GM21360 (cell line): ENCODE data around the gene FASTKD2.
"Not testable (repeated sequence)": the region's sequence is repeated elsewhere in the genome, so short reads cannot be mapped to it uniquely, and the experiment has no call there.

Experiments used
- ATAC-seq: cut with Tn5 transposase; IDR thresholded peaks from one replicate; pipeline ENCODE4 v1.9.1; 2021; ENCODE audit warnings: mild to moderate bottlenecking, moderate library complexity; ENCODE audit not compliant: unreplicated experiment

The FASTKD2 gene

DNA sequence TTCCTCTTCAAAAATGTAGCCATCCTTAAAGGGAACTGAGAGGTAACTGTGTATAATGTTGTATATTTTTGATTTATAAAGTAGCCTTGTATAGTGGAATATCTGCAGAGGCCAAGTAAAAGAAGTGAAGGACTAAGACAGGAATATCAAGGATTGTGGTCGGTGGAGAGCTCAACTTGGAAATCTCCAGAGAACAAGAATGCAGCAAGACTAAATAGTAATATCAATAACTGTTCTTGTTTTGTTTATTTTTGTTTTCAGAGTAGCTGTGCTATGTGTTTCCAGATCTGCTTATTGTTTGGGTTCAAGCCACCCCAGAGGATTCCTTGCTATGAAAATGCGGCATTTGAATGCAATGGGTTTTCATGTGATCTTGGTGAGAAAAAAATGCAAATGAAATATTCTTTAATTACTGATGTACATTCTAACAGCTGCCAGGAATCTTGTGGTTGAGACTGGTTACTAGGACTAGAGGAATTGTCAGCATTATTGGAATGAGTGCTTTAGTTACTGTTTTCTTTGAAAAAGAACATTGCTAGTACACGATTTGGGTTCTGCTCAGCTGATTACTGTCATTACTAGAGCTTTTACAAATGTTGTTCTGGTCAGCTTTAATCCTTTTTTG is 25.0 kb downstream of the FASTKD2 start:
- no peak for ATAC-seq

DNA sequence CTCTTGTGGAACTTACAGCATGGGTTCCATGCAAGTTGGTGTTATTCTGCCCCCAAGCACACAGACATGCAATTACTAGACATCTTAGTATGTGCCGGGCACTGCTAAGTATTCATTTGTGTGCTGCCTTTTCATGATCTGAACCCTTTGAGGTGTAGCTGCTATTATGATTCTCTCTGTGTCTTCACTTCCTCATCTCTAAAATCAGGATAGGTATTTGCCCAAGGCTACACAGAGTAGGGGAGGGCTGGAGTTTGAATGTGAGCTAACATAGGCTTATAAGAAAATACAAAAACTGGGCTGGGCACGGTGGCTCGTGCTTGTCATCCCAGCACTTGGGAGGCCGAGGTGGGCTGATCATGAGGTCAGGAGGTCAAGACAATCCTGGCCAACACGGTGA is 27.2 kb downstream of the FASTKD2 start:
- ATAC-seq, result no peak

DNA sequence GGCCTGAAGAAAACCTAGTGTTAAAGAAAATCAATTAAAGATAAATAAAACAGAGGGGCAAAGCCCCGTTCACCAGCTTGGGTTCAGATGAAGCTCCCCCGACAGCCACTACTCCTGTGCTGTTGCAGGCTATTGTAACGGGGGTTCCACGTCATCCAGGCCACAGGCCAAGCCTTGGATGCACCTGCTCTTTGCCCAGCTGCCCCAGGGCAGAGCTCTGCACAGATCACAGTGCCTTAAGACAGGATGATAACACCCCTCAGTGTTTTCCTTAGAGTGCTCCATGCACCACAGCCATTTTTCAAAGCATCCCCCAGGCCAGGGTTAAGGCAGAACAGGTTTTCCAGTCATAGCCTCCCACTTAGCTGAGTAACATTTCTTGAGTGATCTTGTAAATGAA is 32.0 kb downstream of the FASTKD2 start:
- no peak for ATAC-seq

DNA sequence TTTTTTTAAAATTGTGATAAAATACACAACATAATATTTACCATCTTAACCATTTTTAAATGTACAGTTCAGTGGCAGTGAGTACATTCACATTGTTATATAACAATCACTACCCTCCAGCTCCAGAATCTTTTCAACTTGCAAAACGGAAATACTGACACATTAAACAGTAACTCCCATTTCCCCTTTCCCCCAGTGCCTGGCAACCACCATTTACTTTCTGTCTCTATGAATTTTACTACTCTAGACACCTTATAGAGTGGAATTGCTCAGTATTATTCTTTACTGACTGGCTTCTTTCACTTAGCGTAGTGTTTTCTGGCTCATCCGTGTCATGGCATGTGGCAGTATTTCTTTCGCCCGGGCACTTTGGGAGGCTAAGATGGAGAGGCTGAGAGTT is 32.6 kb downstream of the FASTKD2 start:
- no peak for ATAC-seq

DNA sequence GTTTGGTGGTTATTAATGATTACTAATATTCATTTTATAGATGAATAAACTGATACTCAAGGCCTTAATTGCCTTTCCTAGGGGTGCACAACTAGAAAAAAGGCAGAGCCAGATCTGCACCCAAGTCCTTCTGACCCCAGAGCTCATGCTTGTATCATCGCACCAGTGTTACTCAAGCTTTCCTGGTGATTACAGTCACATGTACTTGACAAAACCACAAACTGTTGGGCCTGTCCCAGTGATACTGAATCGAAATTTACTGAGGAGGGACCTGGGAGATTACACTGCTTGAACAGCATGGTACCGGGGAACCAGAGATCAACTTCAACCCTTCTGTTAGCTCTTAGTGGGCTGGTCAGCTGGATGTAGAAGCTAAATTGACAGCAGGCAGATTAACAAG is 33.7 kb downstream of the FASTKD2 start:
- no peak for ATAC-seq

DNA sequence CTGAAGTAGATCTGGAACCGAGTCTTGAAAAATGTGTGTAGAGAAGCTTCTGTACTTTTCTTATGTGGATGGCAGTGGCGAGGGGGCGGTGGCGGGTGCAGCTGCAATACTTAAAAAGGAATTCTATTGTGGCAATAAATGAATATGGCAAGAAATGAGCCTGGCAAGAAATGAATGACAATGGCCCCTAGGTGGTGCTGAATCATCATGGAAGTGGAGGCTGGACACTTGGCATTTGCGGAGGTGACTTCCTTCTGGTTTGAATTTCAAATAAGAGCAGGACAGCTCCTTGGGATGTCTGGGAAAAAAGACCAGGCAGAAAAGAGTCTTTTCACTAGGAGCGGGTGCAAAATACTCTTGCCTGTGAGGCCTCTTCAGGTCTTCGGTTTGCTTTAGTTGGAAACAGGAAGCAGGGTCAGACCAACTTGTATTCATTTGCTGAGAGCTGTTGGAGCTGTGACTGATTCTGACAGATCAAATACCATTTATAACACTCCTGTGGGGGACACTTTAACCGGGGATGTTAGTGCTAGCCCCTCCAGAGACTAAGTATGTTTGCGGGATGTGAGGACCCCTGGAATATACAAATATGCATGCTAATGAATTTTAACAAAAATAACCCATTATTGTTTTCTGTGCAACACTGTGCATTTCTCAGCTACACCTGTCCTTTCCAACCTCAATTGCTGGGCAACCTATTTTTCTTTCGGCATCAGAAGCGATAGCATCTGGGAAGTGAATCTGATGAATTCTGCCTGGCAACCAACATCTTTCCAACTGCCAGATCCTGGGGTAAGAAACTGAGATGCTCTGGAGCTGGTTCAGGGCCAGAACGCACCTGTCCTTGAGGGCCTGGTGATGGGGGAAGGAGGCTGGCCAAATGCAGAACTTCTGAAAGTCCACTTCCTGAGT is 35.4 kb downstream of the FASTKD2 start:
- peak; percentile 54 for ATAC-seq

DNA sequence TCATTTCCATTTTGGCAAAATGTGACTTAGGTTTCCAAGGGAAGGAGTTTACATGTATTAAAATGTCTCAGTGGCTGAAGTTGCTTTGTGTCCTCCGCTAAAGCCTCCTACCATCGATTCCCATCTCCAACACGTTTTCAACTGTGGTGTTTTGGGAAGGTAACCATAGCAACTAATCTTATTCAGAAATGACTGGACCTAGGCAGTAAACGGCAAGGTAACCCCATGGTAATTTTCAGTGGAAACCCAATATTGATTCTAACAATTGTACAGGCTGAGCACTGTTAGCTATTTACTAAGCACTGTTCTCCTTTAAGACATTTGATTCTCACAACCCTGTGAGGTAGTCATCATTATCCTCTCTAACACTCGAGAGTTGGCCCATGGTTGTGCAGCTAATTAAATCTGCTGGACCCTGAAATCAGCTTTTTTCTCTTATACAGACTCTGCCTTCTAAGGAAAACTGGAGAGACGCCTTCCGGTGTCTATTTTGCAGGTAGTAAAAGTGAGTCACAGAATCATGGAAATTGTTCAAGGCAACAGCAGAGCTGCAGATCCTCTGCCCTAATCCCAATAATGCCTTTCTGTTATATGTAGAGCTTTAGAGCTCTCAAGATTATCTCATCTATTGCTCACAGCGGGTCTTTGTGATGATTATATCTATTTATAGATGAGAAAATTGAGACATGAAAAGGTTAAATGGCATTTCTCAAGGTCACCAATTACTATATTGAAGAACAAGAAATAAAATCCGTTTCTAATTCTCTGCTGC is 36.2 kb downstream of the FASTKD2 start:
- no peak for ATAC-seq

DNA sequence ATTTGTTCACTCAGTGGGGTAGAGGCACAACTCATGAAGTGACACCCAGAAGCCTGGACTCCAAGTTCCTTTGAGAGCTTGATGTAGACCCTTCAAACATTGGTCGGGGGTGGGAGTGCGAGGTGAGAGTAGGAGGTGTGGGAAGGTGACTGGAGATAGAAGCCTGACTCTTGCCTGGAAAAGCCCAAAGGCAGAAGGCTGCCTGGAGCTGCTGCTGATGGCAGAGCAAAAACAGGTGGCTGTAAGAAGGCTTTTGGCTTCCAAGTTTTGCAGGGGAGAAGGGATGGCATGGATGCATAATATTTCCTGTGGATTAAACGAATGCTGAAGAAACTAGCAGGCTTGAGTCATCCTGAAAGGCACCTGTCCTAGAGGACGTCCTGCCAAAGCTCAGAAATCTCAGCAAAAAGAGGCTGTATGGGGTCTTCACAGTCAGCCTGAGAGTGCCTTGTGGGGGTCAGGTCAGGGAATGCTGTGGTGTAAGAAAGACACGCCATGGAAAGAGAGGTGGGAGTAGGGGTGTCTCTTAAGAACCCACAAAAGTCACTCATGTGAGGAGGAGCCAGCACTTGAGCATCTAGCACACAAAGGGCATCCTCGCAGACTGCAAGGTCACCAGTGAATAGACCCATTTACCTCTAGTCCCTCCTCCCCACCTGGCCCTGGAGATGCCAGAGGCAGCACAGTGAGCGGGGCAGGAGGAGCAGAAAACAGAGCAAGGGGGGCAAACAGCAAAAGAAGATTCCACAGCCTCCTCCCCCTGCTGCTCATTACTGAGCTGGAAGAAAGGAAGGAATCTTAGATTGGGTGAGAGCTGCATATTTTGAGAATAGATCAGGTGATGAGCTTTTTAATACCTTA is 37.5 kb downstream of the FASTKD2 start:
- no peak for ATAC-seq

DNA sequence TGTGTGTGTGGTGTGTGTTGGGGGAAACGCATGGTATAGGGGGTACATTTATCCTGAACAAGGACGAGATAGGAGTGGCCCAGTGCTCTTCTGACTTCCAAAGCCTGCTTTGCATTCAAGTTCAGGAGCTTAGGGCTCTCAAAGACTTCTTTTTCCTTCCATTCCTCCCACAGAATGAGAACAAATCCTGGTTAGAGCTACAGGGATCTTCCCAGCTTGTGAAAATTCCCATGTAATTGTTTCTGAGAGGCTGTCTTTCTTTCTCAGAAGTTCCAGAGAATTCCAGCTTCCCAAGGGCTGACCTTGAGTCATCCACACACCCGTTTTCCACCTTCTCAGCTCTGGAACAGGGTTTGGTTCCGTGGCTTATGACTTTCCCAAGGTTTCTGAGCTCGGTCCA is 38.9 kb downstream of the FASTKD2 start:
- ATAC-seq, result no peak

DNA sequence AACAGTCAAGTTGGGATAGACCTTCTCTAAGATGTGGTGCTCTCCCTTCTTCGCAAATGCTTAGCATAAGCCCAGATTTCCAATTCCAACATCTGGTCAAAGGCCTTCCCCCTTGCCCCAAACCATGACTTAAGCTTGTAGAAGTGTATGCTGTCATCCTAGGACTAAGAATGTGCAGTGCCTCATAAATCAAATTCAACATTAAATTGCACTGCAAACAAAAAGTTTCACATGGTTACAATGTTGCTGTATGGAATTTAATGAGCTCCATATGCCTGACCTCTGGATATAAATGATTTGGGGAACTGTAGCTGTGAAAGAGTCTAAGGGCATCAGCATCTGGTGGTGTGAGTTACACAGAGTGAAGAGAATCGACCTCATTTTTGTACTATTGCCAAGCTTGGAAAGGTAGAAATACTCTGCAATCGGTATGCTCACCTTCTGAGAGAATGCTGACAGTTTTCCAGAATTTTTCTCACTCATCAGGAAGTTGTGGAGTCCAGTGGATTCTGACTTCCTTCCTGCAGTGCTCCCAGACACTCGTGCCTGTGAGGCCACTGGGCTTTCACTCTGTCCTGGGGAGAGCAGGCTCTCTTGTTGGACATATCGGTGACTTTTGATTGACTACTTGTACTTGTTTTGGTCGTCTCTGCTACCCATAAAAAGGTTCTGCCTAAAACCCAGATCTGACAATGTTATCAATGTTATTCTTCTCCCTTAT is 40.6 kb downstream of the FASTKD2 start:
- ATAC-seq, result no peak

DNA sequence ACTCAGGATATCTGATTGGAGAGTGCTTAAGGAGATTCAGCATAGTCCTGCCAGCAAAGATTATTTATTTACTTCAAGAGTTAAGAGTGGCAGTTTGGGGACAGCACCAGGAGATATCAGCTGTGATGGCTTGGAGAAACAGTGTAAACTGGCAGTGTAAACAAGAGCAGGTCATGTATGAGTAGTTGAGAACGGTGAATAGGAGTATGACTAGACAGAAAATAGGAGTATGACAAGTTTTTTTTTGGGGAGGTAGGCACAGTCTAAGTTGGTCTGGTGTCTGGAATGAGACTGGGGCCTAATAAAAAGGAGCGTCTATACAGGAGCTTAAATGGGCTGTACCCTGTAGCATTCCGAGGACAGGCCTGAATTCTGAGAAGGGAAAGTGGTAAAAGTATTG is 42.2 kb downstream of the FASTKD2 start:
- ATAC-seq, result not testable (repeated sequence)

DNA sequence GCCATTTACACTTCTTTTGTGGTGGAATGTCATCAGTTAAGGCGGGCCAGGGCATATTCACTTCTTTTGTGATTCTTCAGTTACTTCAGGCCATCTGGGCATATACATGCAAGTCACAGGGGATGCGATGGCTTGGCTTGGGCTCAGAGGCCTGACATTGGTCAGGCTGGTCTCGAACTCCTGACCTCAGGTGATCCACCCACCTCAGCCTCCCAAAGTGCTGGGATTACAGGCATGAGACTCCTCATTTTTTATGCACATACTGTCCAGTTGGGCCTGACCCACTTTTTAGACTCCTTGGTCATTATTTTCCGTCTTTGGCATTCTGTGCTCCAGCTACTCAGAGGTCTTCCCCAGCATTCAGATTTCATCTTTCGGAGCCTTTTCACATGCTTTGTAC is 47.1 kb downstream of the FASTKD2 start:
- ATAC-seq, result not testable (repeated sequence)

DNA sequence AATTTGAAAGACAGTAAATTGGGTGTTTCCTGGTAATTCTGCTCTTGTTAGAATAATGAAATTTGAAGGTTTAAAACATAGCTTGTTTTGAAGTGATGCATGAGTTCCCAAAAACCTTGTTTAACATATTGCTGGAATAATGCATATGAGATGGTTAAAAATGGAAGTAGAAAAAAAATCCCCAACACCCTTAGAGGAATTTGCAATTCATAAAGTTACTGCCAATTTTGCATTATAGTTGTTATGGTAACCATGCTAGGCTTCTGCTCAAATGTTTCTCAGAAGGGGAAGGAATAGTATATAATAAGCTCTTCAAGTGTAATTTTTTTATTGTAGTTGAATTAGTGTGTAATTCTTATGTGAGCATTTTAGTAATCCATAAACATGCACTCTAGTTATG is 49.1 kb downstream of the FASTKD2 start:
- ATAC-seq, result no peak

DNA sequence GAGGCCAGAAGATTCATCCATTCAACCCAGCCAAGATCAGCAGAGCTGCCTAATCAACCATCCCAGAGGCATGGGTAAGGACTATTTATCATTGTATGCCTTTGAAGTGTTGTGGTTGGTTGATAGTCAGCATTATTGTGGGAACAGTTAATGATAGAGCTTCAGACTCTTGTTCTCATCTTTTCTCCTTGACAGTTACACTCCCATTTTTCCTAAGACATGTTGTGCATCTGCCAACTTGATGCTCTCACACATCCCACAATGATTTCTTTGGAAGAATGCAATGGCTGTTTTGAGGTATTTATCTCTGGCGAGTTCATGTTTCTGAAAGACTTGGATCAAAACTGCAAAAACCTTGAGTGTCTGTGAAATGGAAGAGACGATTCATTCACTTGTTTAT is 55.4 kb downstream of the FASTKD2 start:
- ATAC-seq, result no peak

DNA sequence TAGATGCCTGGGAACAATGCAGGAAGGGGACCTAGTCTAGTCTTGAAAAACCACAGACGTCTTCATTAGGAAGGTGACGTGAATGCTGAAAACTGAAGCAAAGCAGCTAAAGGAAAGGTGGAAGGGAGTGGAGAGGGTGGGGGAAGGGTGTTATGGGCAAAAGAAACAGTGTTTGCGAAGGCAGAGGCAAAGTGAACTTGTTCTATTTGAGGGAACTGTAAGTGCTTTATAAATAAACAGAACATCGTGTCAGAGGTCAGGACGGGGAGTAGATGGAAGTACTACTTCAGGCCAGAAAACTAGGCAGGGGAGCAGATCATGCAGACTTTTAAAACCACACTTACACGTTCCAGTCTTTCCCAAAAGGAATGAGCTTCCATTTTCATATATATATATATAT is 57.8 kb downstream of the FASTKD2 start:
- no peak for ATAC-seq

DNA sequence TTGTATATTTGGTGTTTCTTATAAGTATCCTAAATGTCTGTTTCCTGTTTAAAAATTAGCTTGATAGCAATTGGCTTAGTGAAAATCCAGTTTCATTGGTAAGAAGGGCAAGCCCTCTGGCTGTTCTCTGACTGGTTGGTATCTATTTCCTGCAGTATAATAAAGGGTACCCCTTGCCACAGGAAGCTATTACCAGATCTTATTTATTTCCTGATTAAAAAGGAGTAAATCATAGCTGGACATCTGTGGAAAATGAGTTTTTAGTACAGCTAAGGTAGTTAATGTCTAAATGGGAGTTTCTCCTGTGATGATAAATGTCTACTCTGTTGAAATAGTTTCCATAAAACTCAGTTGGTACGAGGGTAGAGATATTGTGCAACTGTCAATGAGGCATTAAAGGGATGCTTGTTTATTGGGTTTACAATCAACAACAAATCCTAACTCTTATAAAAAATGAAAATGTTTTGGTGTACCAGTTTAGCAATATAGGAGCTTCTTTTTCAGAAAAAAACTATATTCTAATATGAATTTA is 58.7 kb downstream of the FASTKD2 start:
- ATAC-seq, result no peak

DNA sequence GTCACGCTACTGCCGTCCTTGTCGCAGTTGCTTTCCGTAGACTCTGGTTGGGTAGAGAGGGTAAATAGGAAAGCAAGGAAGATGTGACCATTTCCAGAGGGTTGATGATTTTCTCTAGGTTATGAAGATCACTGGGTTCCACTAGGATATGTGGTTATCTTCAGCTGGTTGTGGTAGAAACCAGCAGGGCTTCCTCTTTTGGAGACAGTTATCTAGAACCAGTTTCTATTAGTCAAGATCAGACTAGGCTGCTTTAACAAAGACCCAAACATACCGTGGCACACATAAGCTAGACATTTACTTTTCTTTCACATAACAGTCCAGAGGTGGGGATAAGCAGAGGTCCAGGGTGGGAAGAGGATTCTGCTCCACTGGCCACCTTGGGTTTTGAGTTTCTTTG is 59.6 kb downstream of the FASTKD2 start:
- no peak for ATAC-seq

DNA sequence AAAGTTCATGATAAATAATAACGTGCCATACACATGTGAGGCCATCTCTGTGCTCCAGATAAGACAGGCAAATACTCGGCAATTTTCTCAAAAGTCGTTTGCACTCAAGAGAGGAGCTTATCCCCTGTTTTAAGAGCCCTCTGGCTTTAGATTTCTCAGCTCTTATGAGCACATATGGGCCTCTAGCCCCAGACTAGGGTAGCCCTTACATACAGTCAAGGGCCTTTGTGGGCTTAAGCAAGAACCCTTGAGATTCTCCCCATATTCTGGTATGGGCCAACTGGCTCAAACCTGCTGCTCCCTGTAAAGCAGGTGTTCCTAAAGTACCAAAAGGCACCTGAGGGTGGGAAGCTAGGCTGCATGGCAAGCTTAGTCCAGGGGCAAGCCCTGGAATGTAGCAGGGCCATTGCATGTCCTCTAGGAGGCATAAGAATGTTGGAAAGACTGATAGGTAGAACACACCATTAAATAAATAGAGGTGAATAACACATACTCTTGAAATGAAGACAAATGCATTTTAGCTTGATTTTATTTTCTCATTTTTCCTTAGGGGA is 66.1 kb downstream of the FASTKD2 start:
- no peak for ATAC-seq

DNA sequence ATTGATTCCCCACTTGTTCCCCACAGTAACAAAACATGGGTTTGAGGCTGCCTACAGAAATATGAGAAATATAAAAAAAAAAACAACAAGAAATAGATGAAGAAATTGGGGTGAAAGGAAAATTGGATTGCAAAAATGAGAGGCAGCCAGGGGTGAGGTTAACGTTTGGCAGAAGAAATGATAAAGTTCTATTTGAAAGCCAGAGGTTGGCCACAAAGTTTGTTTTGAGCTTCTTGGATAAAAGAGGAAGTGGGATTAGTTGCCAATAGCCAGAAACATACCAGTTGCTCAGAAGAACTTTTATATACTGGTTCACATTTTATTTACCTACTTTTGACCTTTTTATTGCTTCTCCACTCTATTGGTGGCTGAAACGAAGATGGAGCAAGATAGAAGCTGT is 67.5 kb downstream of the FASTKD2 start:
- no peak for ATAC-seq

DNA sequence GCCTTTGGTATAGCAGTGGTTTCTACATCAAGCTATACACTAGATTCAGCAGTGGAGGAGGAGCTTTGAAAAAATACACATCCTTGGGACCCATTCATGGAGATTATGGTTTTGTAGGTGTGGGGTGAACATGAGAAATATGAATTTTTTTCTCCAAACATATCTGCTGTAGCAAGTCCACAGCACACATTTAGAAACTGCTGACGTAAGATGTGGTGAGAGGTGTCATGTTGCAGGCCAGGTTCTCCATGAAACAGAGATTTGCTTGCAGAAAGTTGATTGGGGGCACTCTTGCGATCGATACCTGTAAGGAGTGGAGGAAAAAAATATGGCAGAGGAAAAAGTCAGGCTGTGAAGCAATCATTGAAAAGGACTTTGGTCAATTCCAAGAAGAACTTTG is 67.9 kb downstream of the FASTKD2 start:
- no peak for ATAC-seq
